ENCODE results near the gene SNX9.

- TF ChIP-seq CTCF (conservative IDR thresholded peaks at IDR 0.05 in 1 of 2, IDR thresholded peaks at IDR 0.05 in 1 of 2; ENCODE audit: low read depth in 1 of 2, low read length in 2 of 2) = no peak
- TF ChIP-seq EZH2 (IDR thresholded peaks at IDR 0.05; ENCODE audit: low read length, missing control alignments) = no peak
These were observed 123.1 kb downstream of the SNX9 start for GRCh38 chr6:157946053-157946617.

All from fibroblast of lung (primary cell).